Measurements from ENCODE around the gene SLIT3.

The SLIT3 gene

DNA sequence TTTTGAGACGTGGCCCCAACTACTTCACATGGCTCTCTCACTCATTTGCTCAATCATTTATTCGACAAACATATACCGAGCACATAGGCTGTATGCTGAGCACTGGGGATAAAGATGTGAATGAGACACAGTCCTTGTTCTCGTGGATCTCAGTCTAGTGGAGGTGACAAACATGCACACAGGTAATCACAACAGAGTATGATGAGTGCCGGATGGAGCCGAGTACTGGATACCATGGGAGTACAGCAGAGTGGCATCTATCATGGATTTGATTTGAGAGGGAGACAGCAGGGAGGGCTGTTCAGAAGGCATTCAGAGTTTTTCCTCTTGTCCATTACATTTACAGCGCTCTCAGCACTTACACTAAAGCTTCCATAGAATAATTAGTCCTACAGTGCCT lies 259.8 kb downstream of the SLIT3 start:
- Histone ChIP-seq H3K27ac (replicated peaks) (no peak overlapping the region), H3K27me3 (ENCODE audit: insufficient read depth, poor library complexity, severe bottlenecking) (no peaks in the 10 kb centered on the region), H3K4me3 (replicated peaks; ENCODE audit: insufficient read depth, low read length) (no peak overlapping the region)
- DNase-seq (ENCODE audit: low read depth in 1 of 2, low spot score in 1 of 2): no peak
- TF ChIP-seq, protein P1, sequence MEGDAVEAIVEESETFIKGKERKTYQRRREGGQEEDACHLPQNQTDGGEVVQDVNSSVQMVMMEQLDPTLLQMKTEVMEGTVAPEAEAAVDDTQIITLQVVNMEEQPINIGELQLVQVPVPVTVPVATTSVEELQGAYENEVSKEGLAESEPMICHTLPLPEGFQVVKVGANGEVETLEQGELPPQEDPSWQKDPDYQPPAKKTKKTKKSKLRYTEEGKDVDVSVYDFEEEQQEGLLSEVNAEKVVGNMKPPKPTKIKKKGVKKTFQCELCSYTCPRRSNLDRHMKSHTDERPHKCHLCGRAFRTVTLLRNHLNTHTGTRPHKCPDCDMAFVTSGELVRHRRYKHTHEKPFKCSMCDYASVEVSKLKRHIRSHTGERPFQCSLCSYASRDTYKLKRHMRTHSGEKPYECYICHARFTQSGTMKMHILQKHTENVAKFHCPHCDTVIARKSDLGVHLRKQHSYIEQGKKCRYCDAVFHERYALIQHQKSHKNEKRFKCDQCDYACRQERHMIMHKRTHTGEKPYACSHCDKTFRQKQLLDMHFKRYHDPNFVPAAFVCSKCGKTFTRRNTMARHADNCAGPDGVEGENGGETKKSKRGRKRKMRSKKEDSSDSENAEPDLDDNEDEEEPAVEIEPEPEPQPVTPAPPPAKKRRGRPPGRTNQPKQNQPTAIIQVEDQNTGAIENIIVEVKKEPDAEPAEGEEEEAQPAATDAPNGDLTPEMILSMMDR (IDR thresholded peaks at IDR 0.05; ENCODE audit: insufficient read depth, low read length): no peak
- TF ChIP-seq SPI1 (IDR thresholded peaks at IDR 0.05; ENCODE audit: borderline replicate concordance, low read depth) (no peak), GABPA (IDR thresholded peaks at IDR 0.05; ENCODE audit: low read depth) (no peak), POLR2AphosphoS5 (IDR thresholded peaks at IDR 0.05; ENCODE audit: low read depth) (no peak)

DNA sequence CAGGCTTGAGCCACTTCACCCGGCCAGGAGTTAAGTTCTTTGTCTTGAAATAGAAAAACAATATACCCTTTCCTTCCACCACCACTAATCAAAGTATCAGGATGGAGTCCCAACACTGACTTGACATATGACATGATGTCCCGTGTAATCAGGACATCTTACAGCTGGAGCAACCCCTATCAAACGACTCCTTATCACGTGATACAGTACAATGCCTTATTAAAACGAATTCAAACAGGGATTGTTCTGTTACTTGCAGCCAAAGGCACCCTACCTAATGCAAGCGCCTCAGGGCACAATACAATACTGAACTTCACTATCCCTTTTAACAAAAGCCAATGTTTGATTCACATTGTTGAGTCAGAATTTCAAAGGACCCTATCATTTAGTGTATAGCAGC lies 261.3 kb downstream of the SLIT3 start:
- Histone ChIP-seq H3K27me3 (ENCODE audit: insufficient read depth, poor library complexity, severe bottlenecking) (no peaks in the 10 kb centered on the region), H3K4me3 (replicated peaks; ENCODE audit: insufficient read depth, low read length) (no peak overlapping the region)
- no peak for TF ChIP-seq GABPA (IDR thresholded peaks at IDR 0.05; ENCODE audit: low read depth)
- no peak for TF ChIP-seq POLR2AphosphoS5 (IDR thresholded peaks at IDR 0.05; ENCODE audit: low read depth)
- TF ChIP-seq, protein P1 (IDR thresholded peaks at IDR 0.05; ENCODE audit: insufficient read depth, low read length): no peak

DNA sequence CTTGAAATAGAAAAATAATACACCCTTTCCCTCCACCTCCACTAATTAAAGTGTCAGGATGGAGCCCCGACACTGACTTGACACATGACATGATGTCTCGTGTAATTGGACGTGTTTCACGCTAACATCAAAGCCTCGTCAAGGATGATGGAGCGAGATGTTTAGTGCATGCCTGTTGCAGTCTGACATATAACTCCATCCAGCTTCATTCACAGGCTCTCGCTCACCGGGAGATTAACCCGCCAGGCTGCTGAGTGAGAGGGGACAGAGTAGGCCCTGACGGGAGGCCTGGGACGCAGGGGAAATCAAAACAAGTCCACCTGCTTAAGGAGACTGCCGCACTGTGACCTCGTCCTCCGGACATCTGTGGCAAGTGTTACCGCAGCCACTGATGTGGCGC lies 263.5 kb downstream of the SLIT3 start:
- H3K27me3 ChIP-seq (ENCODE audit: insufficient read depth, poor library complexity, severe bottlenecking): no peaks in the 10 kb centered on the region
- TF ChIP-seq, protein P1 (IDR thresholded peaks at IDR 0.05; ENCODE audit: insufficient read depth, low read length): no peak
- no peak for TF ChIP-seq POLR2AphosphoS5 (IDR thresholded peaks at IDR 0.05; ENCODE audit: low read depth)
- no peak for TF ChIP-seq GABPA (IDR thresholded peaks at IDR 0.05; ENCODE audit: low read depth)
- no peak for DNase-seq (ENCODE audit: low read depth in 1 of 2, low spot score in 1 of 2)
- H3K27ac ChIP-seq (replicated peaks): no peak overlapping the region
- H3K4me3 ChIP-seq (replicated peaks; ENCODE audit: insufficient read depth, low read length): no peak overlapping the region

More for the DNA sequence above, 261.3 kb downstream of the SLIT3 start:
- H3K27ac ChIP-seq (replicated peaks): no peak overlapping the region
- DNase-seq (ENCODE audit: low read depth in 1 of 2, low spot score in 1 of 2): no peak

DNA sequence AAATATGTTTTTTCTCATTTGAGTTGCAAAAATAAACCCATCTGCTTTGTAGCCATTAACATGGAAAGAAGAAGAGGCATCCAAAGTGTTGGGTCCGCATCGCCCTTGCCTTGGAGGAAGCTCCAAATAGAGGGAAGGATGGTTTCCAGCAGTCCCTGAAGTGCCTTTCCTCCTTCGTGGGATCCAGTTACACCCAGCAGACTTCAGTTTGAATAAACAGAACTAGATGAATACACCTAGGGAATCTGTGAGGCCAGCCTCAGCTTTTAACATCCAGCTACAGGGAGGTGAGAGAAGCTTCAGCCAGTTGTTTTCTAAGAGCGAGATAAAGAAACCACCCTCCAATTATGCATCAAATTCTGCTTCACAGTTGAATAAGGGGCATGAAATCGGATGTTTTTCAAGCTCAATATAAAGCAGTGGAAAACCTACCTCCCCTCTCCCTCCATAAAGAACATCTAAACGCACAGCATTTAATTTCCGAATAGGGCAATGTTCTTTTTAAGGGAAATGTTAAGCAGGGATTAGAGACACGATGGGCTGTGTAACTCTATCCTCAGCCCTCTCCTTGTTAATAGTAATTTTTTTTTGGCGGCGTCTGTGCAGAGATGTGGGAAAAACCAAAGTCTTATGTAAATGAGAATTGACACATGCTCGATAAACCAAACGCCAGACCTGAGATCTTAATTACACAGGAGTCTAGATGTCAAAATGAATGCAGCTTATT lies 264.7 kb downstream of the SLIT3 start:
- Histone ChIP-seq H3K4me3 (replicated peaks; ENCODE audit: insufficient read depth, low read length) (no peak overlapping the region), H3K27me3 (ENCODE audit: insufficient read depth, poor library complexity, severe bottlenecking) (no peaks in the 10 kb centered on the region), H3K27ac (replicated peaks) (no peak overlapping the region)
- no peak for DNase-seq (ENCODE audit: low read depth in 1 of 2, low spot score in 1 of 2)
- TF ChIP-seq GABPA (IDR thresholded peaks at IDR 0.05; ENCODE audit: low read depth): no peak

DNA sequence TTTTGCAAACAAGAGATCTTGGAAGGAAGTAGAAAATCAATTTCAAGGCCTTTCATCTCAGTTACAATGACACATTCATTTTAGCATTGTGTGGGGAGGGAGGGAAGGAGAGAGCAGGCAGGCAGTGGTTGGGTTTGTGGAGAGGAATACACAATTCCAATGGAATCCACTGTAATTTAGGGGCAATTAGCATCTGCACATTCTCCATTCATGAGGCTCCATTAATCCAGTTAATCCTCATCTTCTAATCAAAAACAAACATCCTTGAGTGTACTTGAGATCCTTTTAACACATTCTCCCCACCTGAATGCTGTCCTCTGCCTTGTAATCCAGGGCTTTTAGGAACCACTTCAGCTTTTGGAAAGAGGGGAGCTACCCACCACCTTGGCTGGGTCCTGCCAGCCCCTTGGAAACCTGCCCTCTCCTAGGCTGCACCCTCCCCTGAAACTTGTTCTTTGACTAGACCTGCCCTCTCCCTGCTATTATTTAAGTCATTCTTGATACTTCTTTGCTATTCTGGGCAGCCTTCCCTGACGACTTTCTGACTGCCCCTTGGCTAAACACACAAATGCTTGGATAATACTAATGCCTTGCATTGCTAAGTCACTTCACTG lies 271.2 kb downstream of the SLIT3 start:
- DNase-seq (ENCODE audit: low read depth in 1 of 2, low spot score in 1 of 2): no peak
- no peak overlapping the region for H3K27ac ChIP-seq (replicated peaks)
- no peak overlapping the region for H3K4me3 ChIP-seq (replicated peaks; ENCODE audit: insufficient read depth, low read length)
- no peaks in the 10 kb centered on the region for H3K27me3 ChIP-seq (ENCODE audit: insufficient read depth, poor library complexity, severe bottlenecking)
- TF ChIP-seq GABPA (IDR thresholded peaks at IDR 0.05; ENCODE audit: low read depth) (no peak), POLR2AphosphoS5 (IDR thresholded peaks at IDR 0.05; ENCODE audit: low read depth) (no peak), SPI1 (IDR thresholded peaks at IDR 0.05; ENCODE audit: borderline replicate concordance, low read depth) (no peak)
- TF ChIP-seq, protein P1 (IDR thresholded peaks at IDR 0.05; ENCODE audit: insufficient read depth, low read length): no peak
- TF ChIP-seq, protein P2, sequence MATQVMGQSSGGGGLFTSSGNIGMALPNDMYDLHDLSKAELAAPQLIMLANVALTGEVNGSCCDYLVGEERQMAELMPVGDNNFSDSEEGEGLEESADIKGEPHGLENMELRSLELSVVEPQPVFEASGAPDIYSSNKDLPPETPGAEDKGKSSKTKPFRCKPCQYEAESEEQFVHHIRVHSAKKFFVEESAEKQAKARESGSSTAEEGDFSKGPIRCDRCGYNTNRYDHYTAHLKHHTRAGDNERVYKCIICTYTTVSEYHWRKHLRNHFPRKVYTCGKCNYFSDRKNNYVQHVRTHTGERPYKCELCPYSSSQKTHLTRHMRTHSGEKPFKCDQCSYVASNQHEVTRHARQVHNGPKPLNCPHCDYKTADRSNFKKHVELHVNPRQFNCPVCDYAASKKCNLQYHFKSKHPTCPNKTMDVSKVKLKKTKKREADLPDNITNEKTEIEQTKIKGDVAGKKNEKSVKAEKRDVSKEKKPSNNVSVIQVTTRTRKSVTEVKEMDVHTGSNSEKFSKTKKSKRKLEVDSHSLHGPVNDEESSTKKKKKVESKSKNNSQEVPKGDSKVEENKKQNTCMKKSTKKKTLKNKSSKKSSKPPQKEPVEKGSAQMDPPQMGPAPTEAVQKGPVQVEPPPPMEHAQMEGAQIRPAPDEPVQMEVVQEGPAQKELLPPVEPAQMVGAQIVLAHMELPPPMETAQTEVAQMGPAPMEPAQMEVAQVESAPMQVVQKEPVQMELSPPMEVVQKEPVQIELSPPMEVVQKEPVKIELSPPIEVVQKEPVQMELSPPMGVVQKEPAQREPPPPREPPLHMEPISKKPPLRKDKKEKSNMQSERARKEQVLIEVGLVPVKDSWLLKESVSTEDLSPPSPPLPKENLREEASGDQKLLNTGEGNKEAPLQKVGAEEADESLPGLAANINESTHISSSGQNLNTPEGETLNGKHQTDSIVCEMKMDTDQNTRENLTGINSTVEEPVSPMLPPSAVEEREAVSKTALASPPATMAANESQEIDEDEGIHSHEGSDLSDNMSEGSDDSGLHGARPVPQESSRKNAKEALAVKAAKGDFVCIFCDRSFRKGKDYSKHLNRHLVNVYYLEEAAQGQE (IDR thresholded peaks at IDR 0.05; ENCODE audit: insufficient replicate concordance, low read depth): no peak
